ENCODE data around the gene ROR1.
A peak's percentile ranks its signal among the peaks of the same experiment; 100 is the strongest.
"Not testable (repeated sequence)": the region's sequence is repeated elsewhere in the genome, so short reads cannot be mapped to it uniquely, and the experiment has no call there.

The ROR1 gene

DNA sequence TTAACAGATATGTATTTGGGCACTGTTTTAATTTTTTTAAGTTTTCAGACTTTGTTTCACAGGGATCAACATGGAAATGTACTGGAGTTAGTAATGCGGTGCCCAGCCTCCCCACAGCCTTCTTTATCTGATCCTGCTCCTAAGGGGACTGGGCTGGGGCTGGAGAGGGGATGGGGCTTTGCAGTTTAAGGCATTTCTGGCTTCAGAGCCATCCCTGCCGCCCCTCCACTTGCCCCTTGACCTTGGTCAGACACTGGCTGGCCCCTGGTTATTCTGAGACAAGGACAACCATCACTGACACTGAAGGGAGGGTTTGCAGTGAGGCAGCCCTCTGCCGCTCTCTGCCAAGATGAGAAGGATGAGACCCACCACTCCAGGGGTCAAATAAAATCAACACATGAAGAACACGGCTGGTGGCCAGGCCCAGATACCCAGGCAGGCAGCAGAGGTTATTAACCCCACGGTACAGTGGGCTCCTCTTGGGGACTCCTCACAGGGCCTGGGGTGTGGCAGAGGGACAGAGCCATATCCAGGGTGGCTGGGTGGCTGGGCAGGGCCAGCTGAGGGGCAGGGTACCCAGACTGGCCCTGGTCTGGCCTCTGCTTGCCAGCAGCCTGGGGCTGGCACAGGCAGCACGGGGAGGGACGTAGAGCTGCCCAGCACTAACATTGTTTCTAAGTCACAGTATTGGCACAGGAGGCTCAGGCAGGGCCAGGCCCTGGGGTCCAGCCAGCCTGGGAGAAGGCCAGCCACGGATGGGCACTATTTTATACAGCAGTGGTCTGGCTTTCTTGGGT is 422.5 kb downstream of the ROR1 start:
- no peak for DNase-seq

DNA sequence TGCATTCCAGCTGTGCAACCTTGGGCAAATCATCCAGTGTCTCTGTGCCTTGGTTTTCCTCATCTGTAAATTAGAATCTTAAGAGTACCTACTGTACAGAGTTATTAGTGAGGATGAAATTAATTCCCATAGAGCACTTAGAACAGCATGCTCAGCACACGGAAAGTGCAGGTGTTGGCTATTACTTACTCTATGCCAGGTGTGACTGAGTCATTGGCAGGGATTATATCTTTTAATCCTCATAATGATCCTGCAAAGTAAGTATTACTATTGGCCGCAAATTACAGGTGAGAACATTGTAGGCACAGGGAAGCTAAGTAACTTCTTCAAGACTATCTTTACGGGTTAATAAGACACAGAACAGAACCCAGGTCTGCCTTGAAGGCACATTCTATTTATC is 423.3 kb downstream of the ROR1 start:
- no peak for DNase-seq

DNA sequence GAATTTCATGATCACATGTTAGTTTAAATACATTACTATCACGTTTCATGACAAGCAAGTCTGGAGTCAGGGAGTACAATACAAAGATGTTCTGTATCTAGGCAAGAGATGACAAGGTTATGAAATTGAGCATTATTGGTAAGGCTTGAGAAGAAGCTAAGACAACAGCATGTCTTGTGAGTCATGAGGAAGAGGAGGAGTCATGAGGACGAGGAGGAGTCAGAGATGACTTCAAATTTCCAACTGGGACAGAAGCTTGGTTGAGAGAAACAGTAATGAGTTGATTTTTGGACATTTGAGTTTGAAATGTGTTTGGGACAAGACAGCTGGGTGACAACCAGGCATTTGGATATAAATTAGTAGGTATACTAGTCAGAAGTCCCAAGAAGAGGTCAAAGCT is 425.3 kb downstream of the ROR1 start:
- no peak for DNase-seq

DNA sequence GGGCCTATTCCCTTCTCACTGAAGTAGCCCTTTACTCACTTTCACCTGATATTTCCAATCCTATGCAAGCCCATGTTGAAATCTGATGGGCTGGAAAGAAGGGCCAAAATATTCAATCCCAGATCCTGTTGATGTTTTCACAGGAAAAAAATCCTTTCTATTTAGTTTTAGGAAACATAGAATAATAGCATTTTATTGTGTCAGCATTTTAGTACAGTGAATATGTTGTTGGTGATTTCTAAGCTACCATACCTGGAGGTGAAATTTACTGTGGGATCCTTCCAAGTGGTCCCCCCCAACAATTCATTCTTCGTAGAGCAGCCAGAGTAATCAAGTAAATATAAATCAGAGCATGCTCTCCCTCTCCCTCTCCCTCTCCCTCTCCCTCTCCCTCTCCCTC is 426.2 kb downstream of the ROR1 start:
- DNase-seq, result no peak

DNA sequence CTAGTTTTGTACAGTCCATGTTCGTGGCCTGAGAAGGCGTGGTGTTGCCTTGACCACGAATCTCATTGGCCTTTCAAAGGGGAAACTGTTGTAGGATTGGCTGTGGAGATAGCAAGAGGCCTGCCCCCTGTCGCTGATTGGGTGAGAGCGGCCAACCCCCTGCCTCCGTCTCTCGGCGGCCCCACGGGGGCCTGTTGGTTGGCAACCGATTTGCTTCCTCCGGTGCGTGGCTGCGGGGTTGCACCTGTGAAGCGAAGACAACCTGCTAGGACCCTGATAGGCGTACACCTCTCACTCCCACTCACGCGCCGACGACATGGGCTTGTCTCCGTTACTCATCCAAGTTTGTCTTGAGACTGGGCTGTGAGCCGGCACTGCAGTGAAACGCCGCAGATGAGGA is 429.6 kb downstream of the ROR1 start, which contains the start of gene UBE2U:
TSS of gene UBE2U (plus strand) at position 204 of the 400 bp plus-strand sequence. CDS start 428 bp downstream, outside the sequence.
- DNase-seq, result no peak

DNA sequence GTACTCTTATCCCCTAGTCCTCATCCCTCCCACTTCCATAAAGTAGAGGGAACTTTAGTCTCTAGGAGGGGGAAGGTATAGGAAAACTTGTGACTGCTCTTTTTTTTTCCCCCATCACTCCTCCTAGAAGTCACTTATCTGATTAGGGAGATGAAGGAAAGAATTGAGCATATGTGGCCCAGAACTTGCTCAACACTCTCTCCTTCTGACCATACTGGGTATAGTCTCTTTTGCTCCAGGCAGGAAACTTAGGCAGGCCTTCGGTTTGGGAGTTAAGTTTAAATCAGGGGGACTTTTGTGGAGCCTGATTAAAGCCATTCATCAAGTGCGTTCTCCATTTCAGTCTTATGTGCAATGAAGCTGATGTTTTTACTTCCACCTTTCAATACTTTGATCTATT is 435.4 kb downstream of the ROR1 start:
- DNase-seq, result no peak

DNA sequence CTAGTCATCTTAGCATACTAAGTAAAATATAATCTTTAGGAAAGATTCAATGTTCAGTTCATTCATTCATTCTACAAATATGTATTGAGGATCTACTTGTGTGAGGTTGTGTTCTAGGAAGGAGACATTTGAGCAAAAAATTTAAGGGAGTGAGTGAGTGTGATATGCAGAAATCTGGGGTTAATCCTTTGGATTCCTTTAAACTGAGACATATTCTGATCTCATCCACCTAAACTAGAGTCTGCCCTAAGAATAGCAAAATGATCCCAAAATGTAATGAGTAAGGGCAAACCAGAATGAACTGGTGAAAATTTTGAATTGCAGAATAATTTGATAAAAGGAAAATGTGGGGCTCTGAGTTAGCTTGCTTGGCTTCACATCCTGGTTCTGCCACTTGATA is 438.2 kb downstream of the ROR1 start:
- no peak for DNase-seq

DNA sequence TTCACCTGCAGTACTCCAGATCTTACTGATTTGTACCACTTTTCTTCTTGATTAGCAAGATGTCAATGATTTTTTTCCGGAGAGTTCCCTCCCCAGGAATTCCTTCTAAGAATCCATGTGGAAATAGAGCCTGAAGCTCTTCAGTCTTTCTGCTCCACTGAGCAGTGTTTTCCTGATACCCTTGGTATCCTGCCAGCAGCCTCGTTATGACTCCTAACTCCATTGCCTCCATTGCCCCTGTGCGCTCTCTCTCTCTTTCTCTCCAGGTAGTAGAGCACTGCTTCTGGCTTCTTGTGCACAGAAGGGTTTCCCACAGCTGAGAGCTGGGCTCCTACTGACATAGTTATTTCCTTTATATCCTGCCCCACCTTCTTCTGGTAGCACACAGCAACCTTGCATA is 441.8 kb downstream of the ROR1 start:
- peak; percentile 44 to 78 for DNase-seq

DNA sequence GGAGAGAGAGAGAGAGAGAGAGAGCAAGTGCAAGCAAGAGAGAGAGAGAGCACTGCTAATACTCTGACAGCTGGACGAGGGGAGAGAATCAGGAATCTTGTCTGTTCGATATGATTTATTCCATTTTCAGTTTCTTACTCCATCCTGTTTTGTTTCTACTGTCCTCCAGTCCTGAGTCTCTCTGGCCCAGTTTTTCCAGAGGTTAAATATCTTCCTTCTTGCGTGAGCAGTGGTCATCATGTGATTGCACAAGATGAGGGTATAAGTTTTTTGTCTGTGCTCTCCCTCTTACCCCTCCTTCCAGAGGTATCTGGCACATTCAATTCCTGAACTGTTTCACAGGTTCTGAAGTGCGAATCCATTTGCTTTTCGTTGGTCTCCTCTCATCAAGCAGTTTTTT is 446.4 kb downstream of the ROR1 start:
- DNase-seq, result no peak

DNA sequence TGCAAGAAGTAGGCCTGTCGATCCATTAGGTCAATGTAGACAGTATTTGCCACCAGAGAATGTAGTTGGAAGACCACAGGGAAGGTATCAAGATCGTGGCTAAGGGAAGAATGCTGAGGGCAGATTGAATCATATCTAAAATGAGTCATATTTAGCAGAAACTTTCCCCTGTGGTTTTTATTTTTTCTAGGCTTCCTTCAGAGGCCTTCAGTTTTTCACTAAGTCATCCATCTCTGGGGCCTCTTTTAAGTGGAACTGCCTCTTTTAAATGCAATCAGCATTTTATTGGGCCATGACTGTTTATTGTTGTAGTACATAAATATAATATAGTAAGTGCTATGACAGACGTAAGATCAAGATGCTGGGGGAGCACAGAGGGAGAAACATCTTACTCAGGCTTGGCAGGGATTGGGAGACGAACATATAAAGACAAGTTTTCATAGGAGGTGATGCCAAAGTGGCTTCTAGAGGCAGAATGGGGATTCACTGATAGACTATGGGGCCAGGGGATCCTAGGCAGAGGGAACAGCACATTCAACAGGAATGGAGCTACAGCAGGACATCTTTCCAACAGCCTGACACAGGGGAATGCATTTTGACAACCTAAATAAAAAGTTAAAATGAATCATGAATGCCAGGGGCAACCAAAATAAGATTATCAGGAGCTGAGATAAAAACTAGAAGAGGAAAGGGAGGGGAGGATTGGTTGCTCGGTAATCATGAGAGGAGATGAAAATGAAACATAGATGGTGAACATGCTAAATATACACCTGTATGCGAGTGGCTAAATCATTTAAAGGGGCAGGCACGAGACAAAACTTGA is 449.7 kb downstream of the ROR1 start:
- DNase-seq, result no peak

DNA sequence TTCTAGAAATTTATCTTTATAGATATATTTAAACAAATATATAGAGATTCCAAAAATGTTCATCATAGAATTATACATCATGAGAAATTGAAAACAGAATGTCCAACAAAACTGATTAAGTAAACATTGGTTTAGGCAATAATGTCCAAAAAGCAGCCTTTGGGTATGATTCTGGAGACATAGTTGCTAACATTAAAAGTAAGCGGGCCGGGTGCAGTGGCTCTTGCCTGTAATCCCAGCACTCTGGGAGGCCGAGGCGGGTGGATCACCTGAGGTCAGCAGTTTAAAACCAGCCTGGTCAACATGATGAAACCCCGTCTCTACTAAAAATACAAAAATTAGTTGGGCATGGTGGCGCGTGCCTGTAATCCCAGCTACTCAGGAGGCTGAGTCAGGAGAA is 450.4 kb downstream of the ROR1 start:
- DNase-seq, result not testable (repeated sequence)

DNA sequence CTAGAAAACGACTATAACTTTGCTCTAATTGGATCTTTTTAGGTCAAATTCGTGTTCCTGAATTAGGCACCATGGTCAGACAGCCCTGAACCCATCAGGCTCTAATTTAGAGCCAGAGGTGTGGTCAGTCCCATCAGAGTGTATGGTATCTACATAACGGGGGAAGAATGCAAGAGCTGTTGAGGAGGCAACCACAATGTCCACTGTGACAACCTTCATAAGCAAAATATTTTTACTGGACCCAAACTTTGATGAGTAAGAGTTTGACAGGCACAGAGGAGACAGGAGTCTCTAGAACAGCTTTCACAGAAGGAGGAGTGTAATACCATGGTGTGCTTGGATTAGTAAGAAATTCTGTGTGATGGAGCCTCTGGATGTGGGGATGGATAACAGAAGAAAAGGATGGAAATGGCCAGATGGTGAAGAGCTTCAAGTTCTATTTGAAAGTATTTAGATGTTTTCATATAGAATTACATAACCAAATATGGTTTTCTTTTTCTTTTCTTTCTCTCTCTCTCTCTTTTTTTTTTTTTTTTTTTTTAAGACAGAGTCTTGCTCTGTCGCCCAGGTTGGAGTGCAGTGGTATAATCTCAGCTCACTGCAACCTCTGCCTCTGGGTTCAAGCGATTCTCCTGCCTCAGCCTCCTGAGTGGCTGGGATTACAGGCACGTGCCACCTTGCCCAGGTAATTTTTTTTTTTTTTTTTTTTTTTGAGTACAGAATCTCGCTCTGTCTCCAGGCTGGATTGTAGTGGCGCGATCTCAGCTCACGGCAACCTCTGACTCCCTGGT is 454.5 kb downstream of the ROR1 start:
- no peak for DNase-seq

DNA sequence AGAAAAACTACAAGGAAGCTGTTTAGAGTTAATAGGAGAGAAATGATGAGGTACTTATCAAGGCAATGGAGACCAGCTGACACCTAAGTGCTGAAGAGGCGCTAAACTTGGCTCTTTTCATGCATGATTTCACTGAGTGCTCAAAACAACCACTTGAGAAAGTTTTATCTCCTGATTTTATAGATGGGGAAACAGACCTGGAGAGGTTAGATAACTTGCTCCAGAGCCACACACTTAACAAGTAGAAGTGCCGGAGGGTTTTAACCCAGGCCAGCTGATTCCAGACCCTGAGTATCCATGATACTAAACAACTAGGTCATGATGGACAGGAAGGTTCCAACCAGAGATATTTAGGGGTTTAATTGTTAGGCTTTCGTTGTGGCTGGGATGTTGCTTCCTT is 455.5 kb downstream of the ROR1 start:
- DNase-seq, result no peak
